Measurements from ENCODE around the gene SLC9B1.
"Not testable (repeated sequence)": the region's sequence is repeated elsewhere in the genome, so short reads cannot be mapped to it uniquely, and the experiment has no call there.

The SLC9B1 gene

GRCh38 chr4:102945066-102945465 lies 74.4 kb downstream of the SLC9B1 start:
- no peaks in the 10 kb centered on the region for H3K9me3 ChIP-seq (ENCODE audit: control insufficient read depth in 2 of 2, low read length in 2 of 2)
- H3K27me3 ChIP-seq (ENCODE audit: control insufficient read depth in 2 of 2, insufficient read depth in 2 of 2, low read length in 2 of 2), result no peaks in the 10 kb centered on the region
- H3K27ac ChIP-seq (ENCODE audit: low read depth in 2 of 2, low read length in 2 of 2), result no peak overlapping the region
- no peak overlapping the region for H3K4me3 ChIP-seq (ENCODE audit: low read length in 2 of 2)
- no peak overlapping the region for H3K9ac ChIP-seq (ENCODE audit: low read depth in 1 of 2, low read length in 2 of 2)
- no peaks in the 10 kb centered on the region for H3K4me1 ChIP-seq (ENCODE audit: control insufficient read depth in 2 of 2, insufficient read depth in 2 of 2, low read length in 2 of 2)
- H3K36me3 ChIP-seq (ENCODE audit: control insufficient read depth in 2 of 2, insufficient read depth in 2 of 2, low read length in 2 of 2), result no peaks in the 10 kb centered on the region

- not testable (repeated sequence) for H3K36me3 ChIP-seq (ENCODE audit: control insufficient read depth in 2 of 2, insufficient read depth in 2 of 2, low read length in 2 of 2); H3K27me3 ChIP-seq (ENCODE audit: control insufficient read depth in 2 of 2, insufficient read depth in 2 of 2, low read length in 2 of 2); H3K9me3 ChIP-seq (ENCODE audit: control insufficient read depth in 2 of 2, low read length in 2 of 2)
Observed at GRCh38 chr4:102938063-102938462, 81.4 kb downstream of the SLC9B1 start.

GRCh38 chr4:102935716-102936115 lies 83.8 kb downstream of the SLC9B1 start:
- Histone ChIP-seq H3K27me3 (ENCODE audit: control insufficient read depth in 2 of 2, insufficient read depth in 2 of 2, low read length in 2 of 2) (no peaks in the 10 kb centered on the region), H3K9me3 (ENCODE audit: control insufficient read depth in 2 of 2, low read length in 2 of 2) (no peaks in the 10 kb centered on the region), H3K4me1 (ENCODE audit: control insufficient read depth in 2 of 2, insufficient read depth in 2 of 2, low read length in 2 of 2) (no peaks in the 10 kb centered on the region), H3K36me3 (ENCODE audit: control insufficient read depth in 2 of 2, insufficient read depth in 2 of 2, low read length in 2 of 2) (no peaks in the 10 kb centered on the region), H3K9ac (ENCODE audit: low read depth in 1 of 2, low read length in 2 of 2) (no peak overlapping the region), H3K27ac (ENCODE audit: low read depth in 2 of 2, low read length in 2 of 2) (no peak overlapping the region), H3K4me3 (ENCODE audit: low read length in 2 of 2) (no peak overlapping the region)

More at GRCh38 chr4:102938063-102938462, 81.4 kb downstream of the SLC9B1 start:
- not testable (repeated sequence) for H3K4me1 ChIP-seq (ENCODE audit: control insufficient read depth in 2 of 2, insufficient read depth in 2 of 2, low read length in 2 of 2); H3K4me3 ChIP-seq (ENCODE audit: low read length in 2 of 2); H3K9ac ChIP-seq (ENCODE audit: low read depth in 1 of 2, low read length in 2 of 2); H3K27ac ChIP-seq (ENCODE audit: low read depth in 2 of 2, low read length in 2 of 2)

- H3K4me3 ChIP-seq (ENCODE audit: low read length in 2 of 2); H3K27me3 ChIP-seq (ENCODE audit: control insufficient read depth in 2 of 2, insufficient read depth in 2 of 2, low read length in 2 of 2); H3K9ac ChIP-seq (ENCODE audit: low read depth in 1 of 2, low read length in 2 of 2); H3K4me1 ChIP-seq (ENCODE audit: control insufficient read depth in 2 of 2, insufficient read depth in 2 of 2, low read length in 2 of 2); H3K9me3 ChIP-seq (ENCODE audit: control insufficient read depth in 2 of 2, low read length in 2 of 2); H3K36me3 ChIP-seq (ENCODE audit: control insufficient read depth in 2 of 2, insufficient read depth in 2 of 2, low read length in 2 of 2); H3K27ac ChIP-seq (ENCODE audit: low read depth in 2 of 2, low read length in 2 of 2): not testable (repeated sequence)
Observed at GRCh38 chr4:102919697-102920096, 99.8 kb downstream of the SLC9B1 start.

GRCh38 chr4:102918859-102919258 lies 100.6 kb downstream of the SLC9B1 start:
- Histone ChIP-seq H3K4me1 (ENCODE audit: control insufficient read depth in 2 of 2, insufficient read depth in 2 of 2, low read length in 2 of 2) (no peaks in the 10 kb centered on the region), H3K9me3 (ENCODE audit: control insufficient read depth in 2 of 2, low read length in 2 of 2) (no peaks in the 10 kb centered on the region), H3K27me3 (ENCODE audit: control insufficient read depth in 2 of 2, insufficient read depth in 2 of 2, low read length in 2 of 2) (no peaks in the 10 kb centered on the region), H3K27ac (ENCODE audit: low read depth in 2 of 2, low read length in 2 of 2) (no peak overlapping the region), H3K36me3 (ENCODE audit: control insufficient read depth in 2 of 2, insufficient read depth in 2 of 2, low read length in 2 of 2) (no peaks in the 10 kb centered on the region), H3K4me3 (ENCODE audit: low read length in 2 of 2) (no peak overlapping the region), H3K9ac (ENCODE audit: low read depth in 1 of 2, low read length in 2 of 2) (no peak overlapping the region)

GRCh38 chr4:102901804-102902203 lies 117.7 kb downstream of the SLC9B1 start:
- Histone ChIP-seq H3K9ac (ENCODE audit: low read depth in 1 of 2, low read length in 2 of 2) (no peak overlapping the region), H3K27ac (ENCODE audit: low read depth in 2 of 2, low read length in 2 of 2) (no peak overlapping the region), H3K9me3 (ENCODE audit: control insufficient read depth in 2 of 2, low read length in 2 of 2) (no peaks in the 10 kb centered on the region), H3K36me3 (ENCODE audit: control insufficient read depth in 2 of 2, insufficient read depth in 2 of 2, low read length in 2 of 2) (no peaks in the 10 kb centered on the region), H3K4me1 (ENCODE audit: control insufficient read depth in 2 of 2, insufficient read depth in 2 of 2, low read length in 2 of 2) (no peaks in the 10 kb centered on the region), H3K27me3 (ENCODE audit: control insufficient read depth in 2 of 2, insufficient read depth in 2 of 2, low read length in 2 of 2) (no peaks in the 10 kb centered on the region), H3K4me3 (ENCODE audit: low read length in 2 of 2) (no peak overlapping the region)

GRCh38 chr4:102897610-102898009 lies 121.9 kb downstream of the SLC9B1 start:
- H3K9me3 ChIP-seq (ENCODE audit: control insufficient read depth in 2 of 2, low read length in 2 of 2); H3K27me3 ChIP-seq (ENCODE audit: control insufficient read depth in 2 of 2, insufficient read depth in 2 of 2, low read length in 2 of 2); H3K9ac ChIP-seq (ENCODE audit: low read depth in 1 of 2, low read length in 2 of 2); H3K4me1 ChIP-seq (ENCODE audit: control insufficient read depth in 2 of 2, insufficient read depth in 2 of 2, low read length in 2 of 2); H3K4me3 ChIP-seq (ENCODE audit: low read length in 2 of 2); H3K27ac ChIP-seq (ENCODE audit: low read depth in 2 of 2, low read length in 2 of 2); H3K36me3 ChIP-seq (ENCODE audit: control insufficient read depth in 2 of 2, insufficient read depth in 2 of 2, low read length in 2 of 2): not testable (repeated sequence)

GRCh38 chr4:102896547-102896946 lies 123.0 kb downstream of the SLC9B1 start:
- not testable (repeated sequence) for H3K9ac ChIP-seq (ENCODE audit: low read depth in 1 of 2, low read length in 2 of 2); H3K27ac ChIP-seq (ENCODE audit: low read depth in 2 of 2, low read length in 2 of 2); H3K27me3 ChIP-seq (ENCODE audit: control insufficient read depth in 2 of 2, insufficient read depth in 2 of 2, low read length in 2 of 2); H3K36me3 ChIP-seq (ENCODE audit: control insufficient read depth in 2 of 2, insufficient read depth in 2 of 2, low read length in 2 of 2); H3K4me3 ChIP-seq (ENCODE audit: low read length in 2 of 2); H3K4me1 ChIP-seq (ENCODE audit: control insufficient read depth in 2 of 2, insufficient read depth in 2 of 2, low read length in 2 of 2); H3K9me3 ChIP-seq (ENCODE audit: control insufficient read depth in 2 of 2, low read length in 2 of 2)

GRCh38 chr4:102889866-102890265 lies 129.6 kb downstream of the SLC9B1 start:
- not testable (repeated sequence) for H3K4me3 ChIP-seq (ENCODE audit: low read length in 2 of 2); H3K9ac ChIP-seq (ENCODE audit: low read depth in 1 of 2, low read length in 2 of 2); H3K27ac ChIP-seq (ENCODE audit: low read depth in 2 of 2, low read length in 2 of 2); H3K4me1 ChIP-seq (ENCODE audit: control insufficient read depth in 2 of 2, insufficient read depth in 2 of 2, low read length in 2 of 2); H3K36me3 ChIP-seq (ENCODE audit: control insufficient read depth in 2 of 2, insufficient read depth in 2 of 2, low read length in 2 of 2); H3K9me3 ChIP-seq (ENCODE audit: control insufficient read depth in 2 of 2, low read length in 2 of 2); H3K27me3 ChIP-seq (ENCODE audit: control insufficient read depth in 2 of 2, insufficient read depth in 2 of 2, low read length in 2 of 2)

- not testable (repeated sequence) for H3K27ac ChIP-seq (ENCODE audit: low read depth in 2 of 2, low read length in 2 of 2); H3K4me3 ChIP-seq (ENCODE audit: low read length in 2 of 2); H3K36me3 ChIP-seq (ENCODE audit: control insufficient read depth in 2 of 2, insufficient read depth in 2 of 2, low read length in 2 of 2); H3K4me1 ChIP-seq (ENCODE audit: control insufficient read depth in 2 of 2, insufficient read depth in 2 of 2, low read length in 2 of 2); H3K27me3 ChIP-seq (ENCODE audit: control insufficient read depth in 2 of 2, insufficient read depth in 2 of 2, low read length in 2 of 2); H3K9me3 ChIP-seq (ENCODE audit: control insufficient read depth in 2 of 2, low read length in 2 of 2); H3K9ac ChIP-seq (ENCODE audit: low read depth in 1 of 2, low read length in 2 of 2)
Observed at GRCh38 chr4:102888570-102888969, 130.9 kb downstream of the SLC9B1 start.

GRCh38 chr4:102883278-102883677 lies 136.2 kb downstream of the SLC9B1 start:
- no peak overlapping the region for H3K27ac ChIP-seq (ENCODE audit: low read depth in 2 of 2, low read length in 2 of 2)
- no peaks in the 10 kb centered on the region for H3K9me3 ChIP-seq (ENCODE audit: control insufficient read depth in 2 of 2, low read length in 2 of 2)
- no peak overlapping the region for H3K9ac ChIP-seq (ENCODE audit: low read depth in 1 of 2, low read length in 2 of 2)
- no peak overlapping the region for H3K4me3 ChIP-seq (ENCODE audit: low read length in 2 of 2)
- peaks cover 0 to 8% of the 10 kb centered on the region in 2 donors for H3K36me3 ChIP-seq (ENCODE audit: control insufficient read depth in 2 of 2, insufficient read depth in 2 of 2, low read length in 2 of 2)
- H3K4me1 ChIP-seq (ENCODE audit: control insufficient read depth in 2 of 2, insufficient read depth in 2 of 2, low read length in 2 of 2), result no peaks in the 10 kb centered on the region
- no peaks in the 10 kb centered on the region for H3K27me3 ChIP-seq (ENCODE audit: control insufficient read depth in 2 of 2, insufficient read depth in 2 of 2, low read length in 2 of 2)

Measured in mucosa of rectum (tissue), 2 donors.